ENCODE measurements around the gene PWWP2A.
A peak's percentile ranks its signal among the peaks of the same experiment; 100 is the strongest.
"Not testable (repeated sequence)": the region's sequence is repeated elsewhere in the genome, so short reads cannot be mapped to it uniquely, and the experiment has no call there.

Gene PWWP2A

DNA sequence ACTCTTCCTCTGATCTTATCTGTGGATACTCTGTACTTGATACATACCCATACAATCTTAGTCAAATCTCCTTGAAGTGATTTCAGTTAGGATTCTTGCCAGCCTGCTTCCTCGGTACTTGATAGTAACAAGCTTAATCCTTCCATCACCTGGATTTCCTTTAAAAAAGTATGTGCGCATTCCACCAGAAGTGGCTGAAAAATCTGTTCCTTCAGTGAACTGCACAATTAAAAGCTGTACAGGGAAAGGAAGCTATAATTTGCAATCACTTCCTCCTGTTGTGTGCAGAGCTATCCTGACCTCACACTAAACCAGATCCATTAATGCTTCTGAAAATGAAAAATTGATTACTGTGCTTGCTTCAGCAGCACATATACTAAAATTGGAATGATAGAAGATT lies 47.3 kb downstream of the PWWP2A start:
- DNase-seq (ENCODE audit: low spot score), result no peak

DNA sequence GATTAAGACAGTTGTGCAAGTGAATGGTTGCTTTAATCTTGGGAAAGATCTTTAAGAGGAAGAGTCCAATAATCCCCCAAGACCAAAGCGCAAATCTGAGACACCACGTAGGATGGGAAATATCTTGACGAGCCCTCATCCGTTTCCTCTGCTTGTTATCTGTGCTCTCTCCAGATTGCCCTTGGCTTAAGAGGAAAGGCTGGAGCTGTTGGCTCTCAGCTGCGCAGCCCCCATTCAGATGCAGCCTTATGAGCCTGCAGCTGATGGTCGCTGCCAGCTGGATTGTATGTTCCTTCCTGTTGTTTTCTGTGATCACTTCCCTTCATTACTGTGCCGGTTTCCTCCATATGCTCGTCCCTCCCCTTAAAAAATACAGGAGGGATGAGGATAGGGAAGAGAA lies 47.7 kb downstream of the PWWP2A start:
- no peak for DNase-seq (ENCODE audit: low spot score)

DNA sequence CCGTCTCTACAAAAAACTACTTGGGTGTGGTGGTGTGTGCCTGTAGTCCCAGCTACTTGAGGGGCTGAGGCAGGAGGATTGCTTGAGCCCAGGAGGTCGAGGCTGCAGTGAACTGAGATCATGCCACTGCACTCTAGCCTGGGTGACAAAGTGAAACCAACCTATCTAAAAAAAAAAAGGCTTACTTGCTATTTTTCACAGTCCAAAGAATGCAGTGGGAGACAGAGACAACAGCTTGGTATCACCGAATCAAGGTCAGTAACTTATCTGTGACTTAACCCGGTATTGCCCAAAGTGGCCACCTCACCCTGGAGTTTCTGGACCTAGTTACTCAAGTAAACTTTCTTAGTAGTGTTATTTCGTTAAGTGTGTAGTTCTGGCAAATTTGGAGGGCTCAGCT lies 50.1 kb downstream of the PWWP2A start:
- DNase-seq (ENCODE audit: low spot score), result not testable (repeated sequence)

DNA sequence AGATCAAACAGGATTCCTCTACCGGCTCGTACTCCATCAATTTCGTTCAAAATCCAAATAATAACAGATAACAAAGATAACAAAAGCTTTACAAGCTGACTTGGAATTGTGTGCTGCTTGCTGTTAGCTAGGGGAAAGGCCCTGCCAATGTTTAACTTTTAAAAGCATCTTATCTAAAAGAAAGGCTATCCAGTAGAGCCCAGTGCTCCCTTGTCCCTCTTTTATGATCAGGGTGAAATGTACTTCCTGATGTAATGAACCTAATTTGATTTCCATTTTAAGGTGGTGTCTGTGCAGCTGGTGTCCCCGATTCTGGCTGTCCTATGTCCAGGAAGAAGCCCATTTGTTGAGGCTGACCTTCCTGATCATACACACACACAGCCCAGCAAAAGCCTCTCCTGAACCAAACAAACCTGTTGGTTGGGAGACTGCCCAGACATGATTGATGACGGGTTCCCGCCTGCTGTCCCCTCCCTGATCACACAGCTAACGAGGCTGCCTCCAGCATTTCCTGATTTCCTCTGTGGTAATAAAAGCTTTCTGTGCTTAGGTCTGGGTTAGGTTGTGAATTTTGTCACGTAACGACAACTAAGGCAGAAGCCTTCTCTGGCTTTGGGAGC lies 54.1 kb downstream of the PWWP2A start:
- peak; percentile 77 for DNase-seq (ENCODE audit: low spot score)

- DNase-seq (ENCODE audit: low spot score), result peak; percentile 20
Measured at GRCh38 chr5:160064417-160064810, 54.8 kb downstream of the PWWP2A start.

DNA sequence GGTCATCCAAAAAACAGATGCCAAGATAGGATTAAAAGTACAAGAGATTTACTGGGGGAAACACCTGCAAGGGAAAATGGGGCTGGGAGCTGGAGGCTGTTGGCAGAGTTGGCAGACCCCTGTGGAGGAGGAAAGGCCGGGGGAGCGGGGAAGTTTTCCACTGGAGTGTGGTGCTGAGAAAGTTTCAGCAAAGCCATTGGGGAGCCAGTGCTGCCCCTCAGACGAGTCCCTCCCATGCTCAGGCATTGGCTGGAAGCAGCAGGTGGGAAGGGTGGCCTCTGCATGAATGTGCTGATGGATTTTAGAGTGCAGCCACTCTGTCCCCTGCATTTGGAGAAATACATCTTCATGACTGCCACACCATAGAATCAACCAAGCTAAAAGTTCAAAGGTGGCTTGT lies 57.5 kb downstream of the PWWP2A start:
- DNase-seq (ENCODE audit: low spot score), result no peak

- DNase-seq (ENCODE audit: low spot score), result no peak
Measured at GRCh38 chr5:160060001-160060400, 59.2 kb downstream of the PWWP2A start.

- no peak for DNase-seq (ENCODE audit: low spot score)
Measured at GRCh38 chr5:160057256-160057655, 62.0 kb downstream of the PWWP2A start.

GRCh38 chr5:160054831-160055230 lies 64.4 kb downstream of the PWWP2A start:
- peak; percentile 44 for DNase-seq (ENCODE audit: low spot score)

- DNase-seq (ENCODE audit: low spot score), result no peak
Measured at GRCh38 chr5:160054047-160054446, 65.2 kb downstream of the PWWP2A start.

DNA sequence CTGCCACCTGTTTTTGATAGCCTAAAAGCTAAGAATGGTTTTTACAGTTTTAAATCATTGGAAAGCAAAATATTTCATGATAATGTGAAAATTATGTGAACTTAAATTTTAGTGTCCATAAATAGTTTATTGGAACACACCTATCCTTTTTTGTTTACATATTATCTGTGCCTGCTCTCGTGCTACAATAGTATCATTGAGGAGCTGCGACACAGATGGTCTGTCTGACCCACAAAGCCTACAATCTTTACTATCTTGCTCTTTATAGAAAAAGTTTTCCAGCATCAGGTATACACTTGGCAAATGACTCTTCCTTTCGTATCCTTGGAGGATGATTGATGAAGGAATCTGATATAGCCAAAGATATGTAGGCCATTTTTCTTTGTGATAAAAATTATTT lies 70.2 kb downstream of the PWWP2A start:
- DNase-seq (ENCODE audit: low spot score), result no peak

GRCh38 chr5:160048131-160048530 lies 71.1 kb downstream of the PWWP2A start:
- DNase-seq (ENCODE audit: low spot score), result no peak

DNA sequence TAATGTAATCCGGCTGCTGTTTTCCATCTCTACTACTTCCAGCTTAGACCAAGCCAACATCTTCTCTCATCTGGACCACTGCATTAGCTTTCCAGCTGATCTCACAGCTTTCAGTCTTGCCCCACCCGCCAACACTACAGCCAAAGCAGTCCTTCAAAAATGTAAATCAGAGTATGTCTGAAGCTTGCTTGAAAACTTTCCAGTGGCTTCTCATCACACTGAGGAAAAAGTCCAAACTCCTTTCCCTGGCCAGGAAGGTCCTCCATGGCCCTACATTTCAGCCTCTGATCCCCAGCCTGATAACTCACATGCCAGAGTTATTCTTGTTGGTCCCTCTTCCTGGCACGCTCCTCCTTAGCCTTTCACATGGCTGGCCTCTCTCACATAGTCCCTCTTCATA lies 71.8 kb downstream of the PWWP2A start:
- no peak for DNase-seq (ENCODE audit: low spot score)

DNA sequence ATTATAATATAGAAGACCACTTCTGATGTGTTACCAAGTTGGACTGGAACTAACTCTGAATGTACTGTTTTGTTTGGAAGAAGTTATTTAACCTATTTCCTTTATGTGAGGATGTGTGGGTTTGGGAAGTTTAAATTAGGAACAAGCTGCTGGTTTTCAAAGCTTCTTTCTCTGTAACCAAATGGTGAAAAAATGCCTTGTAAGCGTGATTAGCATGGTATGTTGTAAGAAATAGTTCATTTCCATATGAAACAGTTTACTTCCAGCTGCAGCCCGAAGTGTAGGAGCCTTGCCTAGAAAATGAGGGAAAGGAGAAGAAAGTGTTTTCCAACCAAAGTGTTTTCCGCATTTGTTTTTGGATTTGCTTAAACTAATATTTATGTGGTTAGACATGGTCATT lies 74.3 kb downstream of the PWWP2A start:
- DNase-seq (ENCODE audit: low spot score), result no peak

- no peak for DNase-seq (ENCODE audit: low spot score)
Measured at GRCh38 chr5:160044391-160044804, 74.9 kb downstream of the PWWP2A start.

DNA sequence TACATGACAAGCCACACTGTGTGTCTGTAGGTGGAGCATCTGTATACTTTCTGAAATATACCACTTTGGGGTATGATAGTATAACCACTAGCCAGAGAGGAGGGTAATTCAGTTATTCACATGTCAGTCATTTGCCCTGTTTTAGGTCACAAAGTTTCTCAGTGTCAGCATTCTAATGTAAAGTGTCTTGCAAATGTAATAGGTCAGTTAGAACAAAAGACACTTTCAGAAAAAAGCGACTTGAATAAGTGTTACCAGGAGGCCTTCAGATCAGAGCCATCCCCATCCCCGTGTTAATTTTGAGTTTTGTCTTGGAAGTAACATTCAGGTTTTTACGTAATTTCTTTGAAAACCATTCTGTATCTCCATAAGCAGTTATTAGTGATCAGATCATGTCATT lies 76.6 kb downstream of the PWWP2A start:
- no peak for DNase-seq (ENCODE audit: low spot score)
